ENCODE data around the gene HIVEP3. TPM values are rescaled to one million over a fixed set of nuclear protein-coding genes. Genes with fewer than 3 reads are reported as not detected.
"Not testable (repeated sequence)": the region's sequence is repeated elsewhere in the genome, so short reads cannot be mapped to it uniquely, and the experiment has no call there.

Gene HIVEP3
- total RNA-seq (1 to 10 TPM; 6.3 to 7.9 (median 7.4) TPM), polyA plus RNA-seq (6.5 TPM)
- long read RNA-seq, donor 1, partial matches to known transcripts, result 3 of 30 reads
- long read RNA-seq, donor 1, other reads (novel, unspliced or antisense), result 24 of 30 reads
- long read RNA-seq, donor 2, partial matches to known transcripts, result 0 of 11 reads
- long read RNA-seq, donor 2, other reads (novel, unspliced or antisense), result 9 of 11 reads
- long read RNA-seq, donor 3, partial matches to known transcripts, result 0 of 18 reads
- long read RNA-seq, donor 3, other reads (novel, unspliced or antisense), result 17 of 18 reads
- long read RNA-seq, donor 4, partial matches to known transcripts, result 1 of 12 reads
- long read RNA-seq, donor 4, other reads (novel, unspliced or antisense), result 9 of 12 reads

- Histone ChIP-seq H3K4me1 (ENCODE audit: control insufficient read depth, insufficient read depth, low read length) (peaks cover 8% of the 10 kb centered on the region), H3K27me3 (ENCODE audit: control insufficient read depth, insufficient read depth) (no peaks in the 10 kb centered on the region), H3K9me3 (ENCODE audit: control insufficient read depth, low read length) (no peaks in the 10 kb centered on the region), H3K4me3 (ENCODE audit: low read length) (peak within 1 kb of the TSS; percentile 52), H3K27ac (ENCODE audit: low read length) (peak within 1 kb of the TSS; percentile 1)
- 11% methylated on average over 15 of the region's 15 CpGs for WGBS
- intact Hi-C loops (cut with DNase I), result loop anchor here in 1 of 4 donors (10.0 kb wide), 1 partner anchor 84 kb away; no protein-coding TSS in a partner anchor
- ATAC-seq, result peak; percentile 31 to 41
- DNase-seq, result peak in 1 of 3 donors; percentile 50
Observed at GRCh38 chr1:41918450-41919043, at the start of gene HIVEP3. HIVEP3 (minus strand) TSS chr1:41918922.

GRCh38 chr1:41964400-41964799 is 45.7 kb upstream of the HIVEP3 start:
- 92% methylated on average over 3 of the region's 3 CpGs for WGBS
- ATAC-seq, result no peak
- no peaks in the 10 kb centered on the region for H3K4me1 ChIP-seq (ENCODE audit: control insufficient read depth, insufficient read depth, low read length)

GRCh38 chr1:41963636-41964035 is 44.9 kb upstream of the HIVEP3 start:
- Histone ChIP-seq H3K27me3 (ENCODE audit: control insufficient read depth, insufficient read depth) (no peaks in the 10 kb centered on the region), H3K4me3 (ENCODE audit: low read length) (no peak overlapping the region), H3K27ac (ENCODE audit: low read length) (no peak overlapping the region), H3K9me3 (ENCODE audit: control insufficient read depth, low read length) (no peaks in the 10 kb centered on the region), H3K4me1 (ENCODE audit: control insufficient read depth, insufficient read depth, low read length) (no peaks in the 10 kb centered on the region)
- intact Hi-C loops (cut with DNase I), result no loop called here
- WGBS, result 67% methylated on average over 6 of the region's 6 CpGs
- ATAC-seq (no peak), DNase-seq (no peak)

More at GRCh38 chr1:41964400-41964799, 45.7 kb upstream of the HIVEP3 start:
- Histone ChIP-seq H3K27ac (ENCODE audit: low read length) (no peak overlapping the region), H3K4me3 (ENCODE audit: low read length) (no peak overlapping the region), H3K27me3 (ENCODE audit: control insufficient read depth, insufficient read depth) (no peaks in the 10 kb centered on the region), H3K9me3 (ENCODE audit: control insufficient read depth, low read length) (no peaks in the 10 kb centered on the region)
- DNase-seq, result no peak
- intact Hi-C loops (cut with DNase I), result no loop called here

- no peak overlapping the region for H3K4me3 ChIP-seq (ENCODE audit: low read length)
- H3K27me3 ChIP-seq (ENCODE audit: control insufficient read depth, insufficient read depth), result no peaks in the 10 kb centered on the region
- ATAC-seq (no peak), DNase-seq (no peak)
- intact Hi-C loops (cut with DNase I), result no loop called here
- WGBS, result 87% methylated on average over 6 of the region's 6 CpGs
- no peak overlapping the region for H3K27ac ChIP-seq (ENCODE audit: low read length)
- no peaks in the 10 kb centered on the region for H3K9me3 ChIP-seq (ENCODE audit: control insufficient read depth, low read length)
- H3K4me1 ChIP-seq (ENCODE audit: control insufficient read depth, insufficient read depth, low read length), result no peaks in the 10 kb centered on the region
Observed at GRCh38 chr1:41958015-41958673, 39.4 kb upstream of the HIVEP3 start.

- intact Hi-C loops (cut with DNase I), result no loop called here
- no peaks in the 10 kb centered on the region for H3K4me1 ChIP-seq (ENCODE audit: control insufficient read depth, insufficient read depth, low read length)
- 74% methylated on average over 3 of the region's 3 CpGs for WGBS
- H3K27ac ChIP-seq (ENCODE audit: low read length), result no peak overlapping the region
- DNase-seq, result no peak
- H3K27me3 ChIP-seq (ENCODE audit: control insufficient read depth, insufficient read depth), result no peaks in the 10 kb centered on the region
- no peaks in the 10 kb centered on the region for H3K9me3 ChIP-seq (ENCODE audit: control insufficient read depth, low read length)
- ATAC-seq, result peak in 1 of 2 donors; percentile 65
- no peak overlapping the region for H3K4me3 ChIP-seq (ENCODE audit: low read length)
Observed at GRCh38 chr1:41957568-41957967, 38.8 kb upstream of the HIVEP3 start.

- intact Hi-C loops (cut with DNase I), result no loop called here
- DNase-seq (no peak), ATAC-seq (peak in 1 of 2 donors; percentile 21)
- Histone ChIP-seq H3K9me3 (ENCODE audit: control insufficient read depth, low read length) (no peaks in the 10 kb centered on the region), H3K27ac (ENCODE audit: low read length) (no peak overlapping the region), H3K4me1 (ENCODE audit: control insufficient read depth, insufficient read depth, low read length) (no peaks in the 10 kb centered on the region), H3K27me3 (ENCODE audit: control insufficient read depth, insufficient read depth) (no peaks in the 10 kb centered on the region), H3K4me3 (ENCODE audit: low read length) (no peak overlapping the region)
- WGBS, result 54% methylated on average over 9 of the region's 9 CpGs
Observed at GRCh38 chr1:41955461-41956159, 36.9 kb upstream of the HIVEP3 start.

GRCh38 chr1:41954533-41954944 is 35.8 kb upstream of the HIVEP3 start:
- ATAC-seq (no peak), DNase-seq (no peak)
- intact Hi-C loops (cut with DNase I), result no loop called here
- no peak overlapping the region for H3K27ac ChIP-seq (ENCODE audit: low read length)
- H3K9me3 ChIP-seq (ENCODE audit: control insufficient read depth, low read length), result no peaks in the 10 kb centered on the region
- H3K27me3 ChIP-seq (ENCODE audit: control insufficient read depth, insufficient read depth), result no peaks in the 10 kb centered on the region
- H3K4me3 ChIP-seq (ENCODE audit: low read length), result no peak overlapping the region
- WGBS, result 76% methylated on average over 6 of the region's 6 CpGs
- no peaks in the 10 kb centered on the region for H3K4me1 ChIP-seq (ENCODE audit: control insufficient read depth, insufficient read depth, low read length)

GRCh38 chr1:41953291-41953690 is 34.6 kb upstream of the HIVEP3 start:
- no peak overlapping the region for H3K4me3 ChIP-seq (ENCODE audit: low read length)
- H3K4me1 ChIP-seq (ENCODE audit: control insufficient read depth, insufficient read depth, low read length), result no peaks in the 10 kb centered on the region
- DNase-seq (no peak), ATAC-seq (no peak)
- H3K27me3 ChIP-seq (ENCODE audit: control insufficient read depth, insufficient read depth), result no peaks in the 10 kb centered on the region
- H3K9me3 ChIP-seq (ENCODE audit: control insufficient read depth, low read length), result no peaks in the 10 kb centered on the region
- H3K27ac ChIP-seq (ENCODE audit: low read length), result no peak overlapping the region
- intact Hi-C loops (cut with DNase I), result no loop called here
- WGBS, result 89% methylated on average over 1 of the region's 1 CpG

- no peak for ATAC-seq
- Histone ChIP-seq H3K9me3 (ENCODE audit: control insufficient read depth, low read length) (no peaks in the 10 kb centered on the region), H3K4me3 (ENCODE audit: low read length) (no peak overlapping the region), H3K27me3 (ENCODE audit: control insufficient read depth, insufficient read depth) (no peaks in the 10 kb centered on the region), H3K4me1 (ENCODE audit: control insufficient read depth, insufficient read depth, low read length) (no peaks in the 10 kb centered on the region), H3K27ac (ENCODE audit: low read length) (no peak overlapping the region)
- intact Hi-C loops (cut with DNase I), result no loop called here
- 88% methylated on average over 2 of the region's 2 CpGs for whole genome bisulfite sequencing
- DNase-seq, result no peak
Observed at GRCh38 chr1:41952208-41952607, 33.5 kb upstream of the HIVEP3 start.

- H3K4me3 ChIP-seq (ENCODE audit: low read length); H3K4me1 ChIP-seq (ENCODE audit: control insufficient read depth, insufficient read depth, low read length); intact Hi-C loops (cut with DNase I); H3K27me3 ChIP-seq (ENCODE audit: control insufficient read depth, insufficient read depth); DNase-seq; ATAC-seq; H3K27ac ChIP-seq (ENCODE audit: low read length); H3K9me3 ChIP-seq (ENCODE audit: control insufficient read depth, low read length): not testable (repeated sequence)
- WGBS, result 85% methylated on average over 3 of the region's 3 CpGs
Observed at GRCh38 chr1:41951492-41951891, 32.8 kb upstream of the HIVEP3 start.

GRCh38 chr1:41950820-41951219 is 32.1 kb upstream of the HIVEP3 start:
- H3K9me3 ChIP-seq (ENCODE audit: control insufficient read depth, low read length), result no peaks in the 10 kb centered on the region
- H3K27me3 ChIP-seq (ENCODE audit: control insufficient read depth, insufficient read depth), result no peaks in the 10 kb centered on the region
- no peak for ATAC-seq
- H3K4me1 ChIP-seq (ENCODE audit: control insufficient read depth, insufficient read depth, low read length), result no peaks in the 10 kb centered on the region
- no peak overlapping the region for H3K4me3 ChIP-seq (ENCODE audit: low read length)
- intact Hi-C loops (cut with DNase I), result no loop called here
- no peak overlapping the region for H3K27ac ChIP-seq (ENCODE audit: low read length)
- no peak for DNase-seq
- 51% methylated on average over 1 of the region's 1 CpG for WGBS

Measured in right cardiac atrium (tissue), 5 donors.